ENCODE measurements around the gene CDK1.

Gene CDK1

GRCh38 chr10:60778214-60778970, at the start of gene CDK1:
Gene CDK1, plus strand, starts transcription at chr10:60778478. Its CDS starts 1,688 bp downstream, at chr10:60780166.
- peak; percentile 99 for DNase-seq (ENCODE audit: low spot score)

GRCh38 chr10:60729106-60729505, 49.2 kb upstream of the CDK1 start:
- no peak for DNase-seq (ENCODE audit: low spot score)

- DNase-seq (ENCODE audit: low spot score), result peak; percentile 53
Measured at GRCh38 chr10:60731134-60731885, 47.0 kb upstream of the CDK1 start.

- peak; percentile 26 for DNase-seq (ENCODE audit: low spot score)
Measured at GRCh38 chr10:60732198-60732806, 46.0 kb upstream of the CDK1 start.

GRCh38 chr10:60732807-60733516, 45.3 kb upstream of the CDK1 start:
- no peak for DNase-seq (ENCODE audit: low spot score)

- DNase-seq (ENCODE audit: low spot score), result no peak
Measured at GRCh38 chr10:60733517-60733822, 44.8 kb upstream of the CDK1 start.

GRCh38 chr10:60733826-60734225, 44.5 kb upstream of the CDK1 start:
- no peak for DNase-seq (ENCODE audit: low spot score)

- DNase-seq (ENCODE audit: low spot score), result no peak
Measured at GRCh38 chr10:60734226-60734625, 44.1 kb upstream of the CDK1 start.

- no peak for DNase-seq (ENCODE audit: low spot score)
Measured at GRCh38 chr10:60735244-60735643, 43.0 kb upstream of the CDK1 start.

GRCh38 chr10:60737242-60737641, 41.0 kb upstream of the CDK1 start:
- DNase-seq (ENCODE audit: low spot score), result no peak

GRCh38 chr10:60739558-60739957, 38.7 kb upstream of the CDK1 start:
- DNase-seq (ENCODE audit: low spot score), result no peak

- DNase-seq (ENCODE audit: low spot score), result no peak
Measured at GRCh38 chr10:60742512-60742911, 35.8 kb upstream of the CDK1 start.

GRCh38 chr10:60747817-60748469, 30.3 kb upstream of the CDK1 start:
- DNase-seq (ENCODE audit: low spot score), result no peak

- no peak for DNase-seq (ENCODE audit: low spot score)
Measured at GRCh38 chr10:60753152-60753551, 25.1 kb upstream of the CDK1 start.

- no peak for DNase-seq (ENCODE audit: low spot score)
Measured at GRCh38 chr10:60753817-60754216, 24.5 kb upstream of the CDK1 start.

- DNase-seq (ENCODE audit: low spot score), result no peak
Measured at GRCh38 chr10:60757420-60757895, 20.8 kb upstream of the CDK1 start.

- DNase-seq (ENCODE audit: low spot score), result no peak
Measured at GRCh38 chr10:60759181-60759580, 19.1 kb upstream of the CDK1 start.

GRCh38 chr10:60760711-60761210, 17.5 kb upstream of the CDK1 start:
- no peak for DNase-seq (ENCODE audit: low spot score)

GRCh38 chr10:60762554-60762953, 15.7 kb upstream of the CDK1 start:
- DNase-seq (ENCODE audit: low spot score), result no peak

GRCh38 chr10:60767424-60767823, 10.9 kb upstream of the CDK1 start:
- DNase-seq (ENCODE audit: low spot score), result no peak

- DNase-seq (ENCODE audit: low spot score), result no peak
Measured at GRCh38 chr10:60769406-60769805, 8.9 kb upstream of the CDK1 start.
